Keratinocyte (primary cell): ENCODE measurements around the gene IRF7. TPM values are rescaled to one million over a fixed set of nuclear protein-coding genes. Genes with fewer than 3 reads are reported as not detected.

ENCODE experiments used
- DNase-seq: peaks from one replicate; pipeline ENCODE4 v3.0.0-alpha.2; 2011; ENCODE audit warnings: low read depth, missing footprints, low spot score
- FAIRE-seq: peaks from 2 replicates; lab custom pipeline; 2011; peaks lifted over from hg19 to GRCh38; lab: Jason Lieb, UNC
- H2AFZ ChIP-seq: 2 replicates; pipeline ENCODE4 v1.6.0; 2012; ENCODE audit warnings: low read length, control low read depth, inconsistent platforms; ENCODE audit not compliant: control insufficient read depth
- H3K27ac ChIP-seq: 2 replicates; pipeline ENCODE4 v1.5.1; 2011; ENCODE audit warnings: low read length; ENCODE audit not compliant: control insufficient read depth, insufficient read depth
- H3K27me3 ChIP-seq: 3 replicates; pipeline ENCODE4 v1.6.0; 2011; ENCODE audit warnings: low read length; ENCODE audit not compliant: control insufficient read depth, insufficient read depth; ENCODE audit errors: extremely low read depth
- H3K36me3 ChIP-seq, 2 experiments: 2 replicates in 1 of 2; 3 replicates in 1 of 2; pipeline ENCODE4 v1.5.1; 2011; ENCODE audit warnings: low read length in 2 of 2, mild to moderate bottlenecking in 1 of 2; ENCODE audit not compliant: control insufficient read depth in 2 of 2, insufficient read depth in 2 of 2; ENCODE audit errors: extremely low read depth in 1 of 2
- H3K4me1 ChIP-seq: 3 replicates; pipeline ENCODE4 v1.5.1; 2011; ENCODE audit warnings: low read length; ENCODE audit not compliant: control insufficient read depth, insufficient read depth; ENCODE audit errors: extremely low read depth
- H3K4me2 ChIP-seq: 3 replicates; pipeline ENCODE4 v1.6.0; 2011; ENCODE audit warnings: low read depth, low read length; ENCODE audit not compliant: control insufficient read depth, insufficient read depth; ENCODE audit errors: extremely low read depth
- H3K4me3 ChIP-seq, 3 experiments: fragments of 200-600 bp in 1 of 3; sonication (generic) in 1 of 3; 2 replicates in 2 of 3; 3 replicates in 1 of 3; pipeline ENCODE4 v1.5.1; 2011 to 2016; ENCODE audit warnings: low read length in 3 of 3, mild to moderate bottlenecking in 3 of 3, control low read depth in 2 of 3, inconsistent platforms in 1 of 3, low read depth in 1 of 3, mixed read lengths in 1 of 3, mixed run types in 1 of 3, moderate library complexity in 1 of 3; ENCODE audit not compliant: control insufficient read depth in 2 of 3, insufficient read depth in 2 of 3; ENCODE audit errors: extremely low read depth in 1 of 3
- H3K79me2 ChIP-seq: 2 replicates; pipeline ENCODE4 v1.6.0; 2012; ENCODE audit warnings: low read length; ENCODE audit not compliant: control insufficient read depth, insufficient read depth
- H3K9ac ChIP-seq: 3 replicates; pipeline ENCODE4 v1.6.0; 2011; ENCODE audit warnings: low read length; ENCODE audit not compliant: control insufficient read depth, insufficient read depth; ENCODE audit errors: extremely low read depth
- H3K9me1 ChIP-seq: 3 replicates; pipeline ENCODE4 v1.6.0; 2011; ENCODE audit warnings: low read length; ENCODE audit not compliant: control insufficient read depth, insufficient read depth; ENCODE audit errors: extremely low read depth
- H3K9me3 ChIP-seq: 2 replicates; pipeline ENCODE4 v1.5.1; 2012; ENCODE audit warnings: low read depth, low read length; ENCODE audit not compliant: control insufficient read depth
- H4K20me1 ChIP-seq: 3 replicates; pipeline ENCODE4 v1.6.0; 2011; ENCODE audit warnings: low read length; ENCODE audit not compliant: control insufficient read depth, insufficient read depth; ENCODE audit errors: extremely low read depth
- EZH2 ChIP-seq: IDR thresholded peaks from one replicate; pipeline ENCODE4 v1.6.1; 2012; ENCODE audit warnings: inconsistent platforms, mild to moderate bottlenecking, low read length, moderate library complexity
- dilution Hi-C: fragments of 300-500 bp; cut with MboI; formaldehyde crosslinking; loops from one replicate; pipeline ENCODE4 v1.7.0; 2020; ENCODE audit warnings: low sequenced_read_pairs; ENCODE audit not compliant: extremely low pct_ligation_motif_present
- polyA plus RNA-seq, 5 experiments: library from polyadenylated mRNA; depleted of rRNA in 3 of 5; stranded (reverse) in 3 of 5; stranded (forward) in 1 of 5; unstranded in 1 of 5; fragments of >200 nt; gene quantifications; 1 replicate in 1 of 5; 2 replicates in 3 of 5; 3 replicates in 1 of 5; pipeline versions ENCODE4 v1.2.1 to v1.2.3, GENCODE V29; 2011 to 2012; ENCODE audit warnings: missing spikeins in 2 of 5, low read depth in 1 of 5, low replicate concordance in 1 of 5
- TF ChIP-seq, protein P1 (sequence below), 3 experiments: IDR thresholded peaks in 1 of 3; conservative IDR thresholded peaks in 1 of 3; optimal IDR thresholded peaks in 1 of 3; 2 replicates in 2 of 3; 3 replicates in 1 of 3; pipeline versions ENCODE3 to v1.5.1; 2011; ENCODE audit warnings: low read length in 3 of 3, mild to moderate bottlenecking in 3 of 3, moderate library complexity in 2 of 3, control low read depth in 1 of 3, inconsistent platforms in 1 of 3; ENCODE audit not compliant: insufficient read depth in 2 of 3; ENCODE audit errors: extremely low read depth in 1 of 3

The IRF7 gene
- polyA plus RNA-seq, 1 donor (not counting 4 experiments of a cell fraction or from before 2014, with no cell fraction given) = 7.1 TPM

DNA sequence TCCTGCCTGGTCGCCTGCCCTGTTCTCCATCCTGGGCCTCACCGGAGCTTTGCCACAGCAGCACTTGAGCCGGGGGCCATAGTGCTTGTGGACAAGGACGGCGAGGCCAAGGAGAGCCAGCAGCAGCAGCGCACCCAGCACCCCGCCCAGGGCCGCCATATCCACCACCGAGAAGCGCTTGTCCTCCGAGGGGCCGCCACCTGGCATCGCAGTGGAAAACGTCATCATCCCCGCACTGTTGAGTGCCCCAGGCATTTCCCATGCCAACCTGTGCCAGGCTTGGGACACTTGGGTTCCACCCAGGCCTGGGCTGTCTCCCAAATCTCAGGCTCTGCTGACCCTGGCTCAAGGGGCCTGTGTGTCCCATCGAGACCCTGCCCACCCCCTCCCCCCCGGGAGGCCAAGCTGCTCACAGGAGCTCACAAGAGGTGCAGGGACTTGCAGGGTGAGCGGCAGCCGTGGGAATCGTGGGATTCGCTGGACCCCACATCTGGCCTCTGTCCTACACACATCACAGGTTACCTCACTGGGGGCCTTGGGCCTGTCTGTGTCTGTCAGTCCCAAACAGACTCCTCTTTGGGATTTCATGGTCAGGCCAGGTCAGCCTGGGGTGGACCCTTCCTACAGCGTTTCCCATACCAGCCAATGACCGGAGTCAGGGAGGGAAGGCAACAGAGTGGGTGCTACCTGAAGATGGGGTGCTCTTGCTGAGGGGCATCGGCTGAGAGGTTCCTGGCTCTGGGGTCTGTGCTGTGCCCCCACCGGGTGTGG is 2.3 kb upstream of the IRF7 start:
- Histone ChIP-seq H3K36me3 (peaks cover 2 to 3% of the 10 kb centered on the region in 2 experiments), H3K4me3 (no peak overlapping the region), H3K9me1 (no peaks in the 10 kb centered on the region), H3K9ac (no peak overlapping the region), H3K79me2 (peaks cover 2% of the 10 kb centered on the region), H2AFZ (no peak overlapping the region), H3K4me2 (no peak overlapping the region), H4K20me1 (peaks cover 2% of the 10 kb centered on the region), H3K9me3 (no peaks in the 10 kb centered on the region), H3K4me1 (peaks cover 14% of the 10 kb centered on the region), H3K27ac (no peak overlapping the region), H3K27me3 (no peaks in the 10 kb centered on the region)
- DNase-seq (no peak), FAIRE-seq (no peak)
- TF ChIP-seq EZH2 = no peak
- TF ChIP-seq, protein P1, sequence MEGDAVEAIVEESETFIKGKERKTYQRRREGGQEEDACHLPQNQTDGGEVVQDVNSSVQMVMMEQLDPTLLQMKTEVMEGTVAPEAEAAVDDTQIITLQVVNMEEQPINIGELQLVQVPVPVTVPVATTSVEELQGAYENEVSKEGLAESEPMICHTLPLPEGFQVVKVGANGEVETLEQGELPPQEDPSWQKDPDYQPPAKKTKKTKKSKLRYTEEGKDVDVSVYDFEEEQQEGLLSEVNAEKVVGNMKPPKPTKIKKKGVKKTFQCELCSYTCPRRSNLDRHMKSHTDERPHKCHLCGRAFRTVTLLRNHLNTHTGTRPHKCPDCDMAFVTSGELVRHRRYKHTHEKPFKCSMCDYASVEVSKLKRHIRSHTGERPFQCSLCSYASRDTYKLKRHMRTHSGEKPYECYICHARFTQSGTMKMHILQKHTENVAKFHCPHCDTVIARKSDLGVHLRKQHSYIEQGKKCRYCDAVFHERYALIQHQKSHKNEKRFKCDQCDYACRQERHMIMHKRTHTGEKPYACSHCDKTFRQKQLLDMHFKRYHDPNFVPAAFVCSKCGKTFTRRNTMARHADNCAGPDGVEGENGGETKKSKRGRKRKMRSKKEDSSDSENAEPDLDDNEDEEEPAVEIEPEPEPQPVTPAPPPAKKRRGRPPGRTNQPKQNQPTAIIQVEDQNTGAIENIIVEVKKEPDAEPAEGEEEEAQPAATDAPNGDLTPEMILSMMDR (optimal IDR thresholded peaks at IDR 0.05 in 1 of 3, IDR thresholded peaks at IDR 0.05 in 1 of 3, conservative IDR thresholded peaks at IDR 0.05 in 1 of 3; ENCODE audit: extremely low read depth in 1 of 3, insufficient read depth in 2 of 3, low read length in 3 of 3) = no peak
- dilution Hi-C loops = no loop called here

DNA sequence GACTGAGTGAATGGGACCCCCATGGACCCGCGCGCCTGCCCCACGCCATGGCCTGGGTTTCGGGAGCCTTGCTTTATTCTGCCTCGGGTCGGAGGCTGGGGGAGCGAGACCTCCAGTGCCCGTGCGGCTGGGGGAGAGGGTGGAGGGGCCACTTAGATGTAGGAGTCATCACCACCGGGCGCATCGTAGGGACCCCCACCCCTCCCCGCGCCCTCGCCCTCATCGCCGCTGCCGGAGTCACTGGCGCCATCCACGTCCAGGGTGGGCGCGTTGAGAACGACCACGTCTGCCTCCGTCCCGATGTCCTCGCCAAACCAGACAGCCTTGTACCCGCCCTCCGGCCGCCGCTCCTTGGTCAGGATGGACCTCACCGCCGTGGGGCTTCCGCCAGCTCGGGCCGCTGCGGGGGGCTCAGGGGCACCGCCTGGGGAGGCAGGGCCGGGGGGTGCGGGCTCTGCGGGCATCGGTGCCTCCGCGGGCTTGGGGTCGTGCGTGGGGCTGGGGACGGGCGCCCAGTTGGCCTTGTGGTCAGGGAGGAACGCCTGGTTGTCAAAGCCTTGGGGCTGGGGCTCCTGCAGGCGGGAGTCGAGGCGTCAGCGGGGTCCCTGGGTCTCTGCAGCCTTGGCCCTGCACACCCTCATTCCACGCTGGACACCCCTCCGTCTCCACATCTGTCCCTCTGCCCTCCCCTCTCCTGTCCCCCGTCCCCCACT is 1.6 kb upstream of the IRF7 start:
- no peak for DNase-seq
- Histone ChIP-seq H3K27me3 (no peaks in the 10 kb centered on the region), H4K20me1 (peaks cover 9% of the 10 kb centered on the region), H3K9me1 (no peaks in the 10 kb centered on the region), H3K79me2 (peaks cover 2% of the 10 kb centered on the region), H3K27ac (no peak overlapping the region), H3K4me3 (no peak overlapping the region), H3K4me2 (no peak overlapping the region), H3K4me1 (peaks cover 20% of the 10 kb centered on the region), H3K9ac (no peak overlapping the region), H3K36me3 (peaks cover 7 to 10% of the 10 kb centered on the region in 2 experiments), H2AFZ (no peak overlapping the region), H3K9me3 (no peaks in the 10 kb centered on the region)
- FAIRE-seq = no peak
- dilution Hi-C loops = no loop called here
- no peak for TF ChIP-seq EZH2
- TF ChIP-seq, protein P1 (optimal IDR thresholded peaks at IDR 0.05 in 1 of 3, IDR thresholded peaks at IDR 0.05 in 1 of 3, conservative IDR thresholded peaks at IDR 0.05 in 1 of 3; ENCODE audit: extremely low read depth in 1 of 3, insufficient read depth in 2 of 3, low read length in 3 of 3) = no peak
